ENCODE data around the gene OR10P1.

OR10P1 gene

DNA sequence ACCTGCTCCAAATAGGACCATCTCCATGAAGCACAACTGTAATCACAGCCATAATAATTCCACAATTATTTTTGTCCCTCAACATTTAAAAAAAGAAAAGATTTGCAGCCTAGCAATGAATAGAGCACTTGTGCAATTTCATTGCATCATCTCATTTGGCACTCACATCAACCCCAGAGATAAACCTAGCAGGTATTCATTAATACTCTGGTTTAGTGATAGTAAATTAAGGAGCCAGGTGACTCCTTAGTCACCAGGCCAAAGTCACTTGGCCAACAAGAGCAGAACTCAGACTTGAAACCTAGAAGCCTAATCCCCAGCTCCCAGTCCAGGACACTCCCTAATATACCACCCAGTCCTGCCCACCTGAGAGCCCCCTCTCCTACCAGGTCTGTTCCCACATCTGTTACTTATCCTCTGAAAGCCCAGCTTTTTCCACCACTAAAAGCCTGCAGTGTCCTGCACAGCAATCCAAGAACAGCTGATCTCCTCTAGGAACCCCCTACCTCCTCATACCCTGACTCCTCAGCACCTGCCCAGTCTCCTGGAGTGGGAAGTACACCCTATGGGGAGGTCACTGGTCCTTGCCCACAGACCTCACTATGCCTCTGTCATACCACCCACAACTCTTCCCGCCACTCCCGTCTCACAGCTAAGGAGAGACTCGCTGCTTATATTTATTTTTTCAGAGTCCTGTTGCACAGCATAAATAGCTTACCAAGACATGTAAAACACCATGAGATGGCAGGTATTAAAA, 22.1 kb downstream of the OR10P1 start:
- no peak for TF ChIP-seq CTCF (conservative IDR thresholded peaks at IDR 0.05; ENCODE audit: control insufficient read depth, insufficient read depth, low read depth, low read length)
- DNase-seq (ENCODE audit: low read depth): peak; percentile 27
- no peak overlapping the region for H3K4me3 ChIP-seq (ENCODE audit: control insufficient read depth, low read depth, low read length)

DNA sequence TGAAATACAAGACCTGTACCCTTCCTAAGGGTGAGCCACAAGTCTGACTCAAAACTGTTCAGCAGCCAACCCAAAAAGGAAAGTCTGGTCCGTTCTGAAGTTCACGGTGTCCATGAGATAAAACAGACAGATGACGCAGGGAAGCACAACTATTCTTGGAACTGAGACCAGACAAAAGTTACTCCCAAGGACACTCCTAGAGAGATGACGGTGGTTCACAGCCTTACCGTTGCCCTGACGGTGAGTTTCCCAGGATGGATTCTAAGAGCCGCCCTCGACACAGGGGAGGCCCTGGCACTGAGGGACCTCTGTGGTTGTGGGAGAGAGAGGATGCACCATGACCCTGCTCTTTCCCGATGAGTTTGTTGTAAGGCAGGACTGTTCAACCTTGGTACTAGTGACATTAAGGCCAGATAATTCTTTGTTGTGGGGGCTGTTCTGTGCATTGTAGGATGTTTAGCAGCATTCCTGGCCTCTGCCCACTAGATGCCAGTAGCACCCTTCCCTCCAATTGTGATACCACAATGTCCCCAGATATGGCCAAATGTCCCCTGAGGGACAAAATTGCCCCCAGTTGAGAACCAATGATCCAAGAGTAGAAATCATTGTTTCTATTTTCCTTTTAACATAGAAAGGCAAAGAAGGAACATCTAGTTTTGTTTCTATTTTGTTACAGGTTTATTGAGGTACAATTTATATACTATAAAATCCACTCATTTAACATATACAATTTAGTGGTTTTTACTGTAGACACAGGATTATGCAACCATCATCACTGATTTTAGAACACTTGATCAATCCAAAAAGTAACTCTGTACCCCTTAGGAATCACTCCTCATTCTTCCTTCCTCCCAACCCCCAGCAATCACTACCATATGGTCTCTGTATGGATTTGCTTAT, 23.0 kb downstream of the OR10P1 start:
- H3K4me3 ChIP-seq (ENCODE audit: control insufficient read depth, low read depth, low read length): no peak overlapping the region
- peak; percentile 62 for TF ChIP-seq CTCF (conservative IDR thresholded peaks at IDR 0.05; ENCODE audit: control insufficient read depth, insufficient read depth, low read depth, low read length)
- DNase-seq (ENCODE audit: low read depth): peak; percentile 74

DNA sequence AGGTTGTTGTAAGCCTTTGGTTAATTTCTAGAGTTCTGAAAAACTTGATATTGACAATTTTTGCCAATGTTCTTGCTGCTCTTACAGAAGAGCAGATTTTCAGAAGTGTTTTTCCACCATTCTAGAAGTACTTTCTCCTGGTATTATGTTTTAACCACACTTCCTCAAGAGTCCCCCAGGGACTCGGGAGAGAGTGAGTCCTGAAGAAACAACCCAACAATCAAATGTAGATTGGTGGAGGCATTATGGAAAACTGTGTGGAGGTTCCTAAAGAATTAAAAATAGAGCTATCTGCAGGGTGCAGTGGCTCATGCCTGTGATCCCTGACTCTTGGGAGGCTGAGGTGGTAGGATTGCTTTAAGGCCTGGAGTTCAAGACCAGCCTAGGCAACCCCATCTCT, 26.7 kb downstream of the OR10P1 start:
- no peak overlapping the region for H3K4me3 ChIP-seq (ENCODE audit: control insufficient read depth, low read depth, low read length)
- TF ChIP-seq CTCF (conservative IDR thresholded peaks at IDR 0.05; ENCODE audit: control insufficient read depth, insufficient read depth, low read depth, low read length): no peak
- DNase-seq (ENCODE audit: low read depth): peak; percentile 25

GRCh38 chr12:55664826-55665225, 28.1 kb downstream of the OR10P1 start:
- H3K4me3 ChIP-seq (ENCODE audit: control insufficient read depth, low read depth, low read length): no peak overlapping the region
- no peak for DNase-seq (ENCODE audit: low read depth)
- no peak for TF ChIP-seq CTCF (conservative IDR thresholded peaks at IDR 0.05; ENCODE audit: control insufficient read depth, insufficient read depth, low read depth, low read length)

GRCh38 chr12:55666508-55666907, 29.8 kb downstream of the OR10P1 start:
- TF ChIP-seq CTCF (conservative IDR thresholded peaks at IDR 0.05; ENCODE audit: control insufficient read depth, insufficient read depth, low read depth, low read length): no peak
- DNase-seq (ENCODE audit: low read depth): no peak
- H3K4me3 ChIP-seq (ENCODE audit: control insufficient read depth, low read depth, low read length): no peak overlapping the region

- DNase-seq (ENCODE audit: low read depth): no peak
- H3K4me3 ChIP-seq (ENCODE audit: control insufficient read depth, low read depth, low read length): no peak overlapping the region
- TF ChIP-seq CTCF (conservative IDR thresholded peaks at IDR 0.05; ENCODE audit: control insufficient read depth, insufficient read depth, low read depth, low read length): no peak
Observed at GRCh38 chr12:55670276-55670675, 33.6 kb downstream of the OR10P1 start.

All from fibroblast of mammary gland (primary cell).